ENCODE measurements around the gene BARX2.

Gene BARX2

GRCh38 chr11:129443276-129443675, 67.6 kb downstream of the BARX2 start:
- no peak for DNase-seq

GRCh38 chr11:129444274-129444673, 68.6 kb downstream of the BARX2 start:
- DNase-seq = no peak

GRCh38 chr11:129445226-129445625, 69.6 kb downstream of the BARX2 start:
- DNase-seq = no peak

- DNase-seq = no peak
Measured at GRCh38 chr11:129446572-129446971, 70.9 kb downstream of the BARX2 start.

GRCh38 chr11:129447654-129448239, 72.1 kb downstream of the BARX2 start:
- DNase-seq = no peak

GRCh38 chr11:129451524-129451923, 75.9 kb downstream of the BARX2 start:
- no peak for DNase-seq

GRCh38 chr11:129453293-129453721, 77.7 kb downstream of the BARX2 start:
- no peak for DNase-seq

- no peak for DNase-seq
Measured at GRCh38 chr11:129455101-129455500, 79.5 kb downstream of the BARX2 start.

- no peak for DNase-seq
Measured at GRCh38 chr11:129455756-129456655, 80.4 kb downstream of the BARX2 start.

- no peak for DNase-seq
Measured at GRCh38 chr11:129457321-129457720, 81.7 kb downstream of the BARX2 start.

- no peak for DNase-seq
Measured at GRCh38 chr11:129458278-129458677, 82.6 kb downstream of the BARX2 start.

- DNase-seq = no peak
Measured at GRCh38 chr11:129458756-129459535, 83.3 kb downstream of the BARX2 start.

GRCh38 chr11:129460714-129461113, 85.1 kb downstream of the BARX2 start:
- DNase-seq = no peak

GRCh38 chr11:129484068-129484467, 108.4 kb downstream of the BARX2 start:
- no peak for DNase-seq

- DNase-seq = no peak
Measured at GRCh38 chr11:129489249-129489648, 113.6 kb downstream of the BARX2 start.

- no peak for DNase-seq
Measured at GRCh38 chr11:129490004-129490403, 114.4 kb downstream of the BARX2 start.

- DNase-seq = no peak
Measured at GRCh38 chr11:129493746-129494145, 118.1 kb downstream of the BARX2 start.

Measured in cortex of kidney (tissue), 1 donor.